Astrocyte (in vitro differentiated cells and primary cell): ENCODE data around the gene AZU1. TPM values are rescaled to one million over a fixed set of nuclear protein-coding genes. Genes with fewer than 3 reads are reported as not detected.

ENCODE experiments used
- DNase-seq: peaks from one replicate; pipeline ENCODE4 v3.0.0-alpha.2; 2010; ENCODE audit warnings: low read depth
- FAIRE-seq: peaks from 2 replicates; lab custom pipeline; 2011; peaks lifted over from hg19 to GRCh38; lab: Jason Lieb, UNC
- H2AFZ ChIP-seq: 2 replicates; pipeline ENCODE4 v1.6.0; 2012; ENCODE audit warnings: low read depth, low read length, inconsistent platforms
- H3K27ac ChIP-seq: 2 replicates; pipeline ENCODE4 v1.5.1; 2011; ENCODE audit warnings: low read depth, low read length, inconsistent platforms
- H3K27me3 ChIP-seq: 2 replicates; pipeline ENCODE4 v1.6.0; 2011; ENCODE audit warnings: low read length, inconsistent platforms; ENCODE audit not compliant: insufficient read depth
- H3K36me3 ChIP-seq: 2 replicates; pipeline ENCODE4 v1.5.1; 2011; ENCODE audit warnings: low read length, inconsistent platforms; ENCODE audit not compliant: insufficient read depth
- H3K4me1 ChIP-seq: 2 replicates; pipeline ENCODE4 v1.5.1; 2011; ENCODE audit warnings: low read length, inconsistent platforms; ENCODE audit not compliant: insufficient read depth
- H3K4me2 ChIP-seq: 2 replicates; pipeline ENCODE4 v1.6.0; 2012; ENCODE audit warnings: low read length, inconsistent platforms
- H3K4me3 ChIP-seq: 2 replicates; pipeline ENCODE4 v1.5.1; 2011; ENCODE audit warnings: low read depth, mild to moderate bottlenecking, low read length, inconsistent platforms; ENCODE audit not compliant: insufficient read depth
- H3K79me2 ChIP-seq: 2 replicates; pipeline ENCODE4 v1.6.0; 2012; ENCODE audit warnings: mild to moderate bottlenecking, low read length, inconsistent platforms; ENCODE audit not compliant: insufficient read depth
- H3K9ac ChIP-seq: 2 replicates; pipeline ENCODE4 v1.6.0; 2012; ENCODE audit warnings: mild to moderate bottlenecking, low read length, inconsistent platforms
- H3K9me3 ChIP-seq: 2 replicates; pipeline ENCODE4 v1.5.1; 2012; ENCODE audit warnings: low read depth, mild to moderate bottlenecking, low read length, inconsistent platforms; ENCODE audit not compliant: insufficient read depth
- H4K20me1 ChIP-seq: 2 replicates; pipeline ENCODE4 v1.6.0; 2012; ENCODE audit warnings: low read length, inconsistent platforms; ENCODE audit not compliant: insufficient read depth
- H3K27ac Mint-ChIP-seq: one replicate; pipeline ENCODE4 v1.8.0; 2021; ENCODE audit warnings: mild to moderate bottlenecking, mixed read lengths; ENCODE audit not compliant: unreplicated experiment
- H3K27me3 Mint-ChIP-seq: one replicate; pipeline ENCODE4 v1.8.0; 2021; ENCODE audit warnings: low read depth, mixed read lengths; ENCODE audit not compliant: unreplicated experiment
- H3K36me3 Mint-ChIP-seq: one replicate; pipeline ENCODE4 v1.8.0; 2021; ENCODE audit warnings: low read depth, mixed read lengths; ENCODE audit not compliant: unreplicated experiment
- H3K4me1 Mint-ChIP-seq: one replicate; pipeline ENCODE4 v1.8.0; 2021; ENCODE audit warnings: low read depth, mixed read lengths; ENCODE audit not compliant: unreplicated experiment
- H3K4me3 Mint-ChIP-seq: one replicate; pipeline ENCODE4 v1.8.0; 2021; ENCODE audit warnings: mild to moderate bottlenecking, moderate library complexity, mixed read lengths; ENCODE audit not compliant: unreplicated experiment
- H3K9me3 Mint-ChIP-seq: one replicate; pipeline ENCODE4 v1.8.0; 2021; ENCODE audit warnings: mild to moderate bottlenecking, mixed read lengths; ENCODE audit not compliant: unreplicated experiment
- CTCF ChIP-seq: IDR thresholded peaks from 2 replicates; pipeline ENCODE4 v1.5.1; 2011; ENCODE audit warnings: low read depth, mild to moderate bottlenecking, inconsistent platforms, low read length, moderate library complexity; ENCODE audit not compliant: insufficient read depth
- EZH2 ChIP-seq: IDR thresholded peaks from 2 replicates; pipeline ENCODE4 v1.6.1; 2012; ENCODE audit warnings: mild to moderate bottlenecking, low read length, inconsistent platforms; ENCODE audit not compliant: insufficient read depth
- total RNA-seq: library from RNA; stranded (reverse); gene quantifications from 2 replicates; pipeline ENCODE4 v1.2.1, GENCODE V29; 2021

Gene AZU1
- total RNA-seq, 1 donor from 2014 or later = 1.00 TPM

GRCh38 chr19:805166-805551 is 22.5 kb upstream of the AZU1 start:
- no peak for TF ChIP-seq CTCF
- no peak for TF ChIP-seq EZH2
- Histone ChIP-seq H3K4me1 (peaks cover 26% of the 10 kb centered on the region), H3K9ac (no peak overlapping the region), H3K4me2 (no peak overlapping the region), H3K79me2 (peaks cover 99% of the 10 kb centered on the region), H3K9me3 (no peaks in the 10 kb centered on the region), H3K27me3 (no peaks in the 10 kb centered on the region), H3K36me3 (peaks cover 46% of the 10 kb centered on the region), H2AFZ (no peak overlapping the region), H4K20me1 (peaks cover 99% of the 10 kb centered on the region), H3K27ac (no peak overlapping the region), H3K4me3 (no peak overlapping the region)
- Mint-ChIP-seq H3K4me1 (peaks cover 17% of the 10 kb centered on the region), H3K4me3 (no peak overlapping the region), H3K27ac (no peak overlapping the region), H3K27me3 (no peaks in the 10 kb centered on the region), H3K36me3 (peaks cover 16% of the 10 kb centered on the region), H3K9me3 (no peaks in the 10 kb centered on the region)
- FAIRE-seq (no peak), DNase-seq (no peak)

- peaks cover 46% of the 10 kb centered on the region for H3K36me3 ChIP-seq
- H3K9ac ChIP-seq = no peak overlapping the region
- H3K4me1 Mint-ChIP-seq = peaks cover 11% of the 10 kb centered on the region
- no peak for DNase-seq
- H2AFZ ChIP-seq = no peak overlapping the region
- H3K79me2 ChIP-seq = peaks cover 98% of the 10 kb centered on the region
- H3K4me3 Mint-ChIP-seq = no peak overlapping the region
- H3K27me3 ChIP-seq = no peaks in the 10 kb centered on the region
- H3K9me3 ChIP-seq = no peaks in the 10 kb centered on the region
- peaks cover 19% of the 10 kb centered on the region for H3K4me1 ChIP-seq
- no peaks in the 10 kb centered on the region for H3K27me3 Mint-ChIP-seq
- H3K4me3 ChIP-seq = no peak overlapping the region
- peaks cover 99% of the 10 kb centered on the region for H4K20me1 ChIP-seq
- no peak for TF ChIP-seq EZH2
- TF ChIP-seq CTCF = no peak
- peaks cover 11% of the 10 kb centered on the region for H3K36me3 Mint-ChIP-seq
- H3K9me3 Mint-ChIP-seq = no peaks in the 10 kb centered on the region
- H3K27ac Mint-ChIP-seq = no peak overlapping the region
- FAIRE-seq = no peak
- H3K4me2 ChIP-seq = no peak overlapping the region
- H3K27ac ChIP-seq = no peak overlapping the region
Observed at GRCh38 chr19:805600-806550, 21.8 kb upstream of the AZU1 start.
